WTC11 (cell line): Measurements from ENCODE around the gene FKBP1A. TPM values are rescaled to one million over a fixed set of nuclear protein-coding genes. Genes with fewer than 3 reads are reported as not detected.
A peak's percentile ranks its signal among the peaks of the same experiment; 100 is the strongest.

Source experiments
- ATAC-seq: fragments of 200-7000 bp; cut with Tn5 transposase; 2 replicates; pipeline ENCODE4 v1.10.0; 2021; ENCODE audit warnings: mild to moderate bottlenecking, moderate library complexity
- Bru-seq: library from RNA; stranded (reverse); fragments of 400-500 nt; gene quantifications from one replicate; lab custom pipeline; 2021; lab: Mats Ljungman, UMichigan
- CTCF ChIA-PET: fragments of 300-600 bp; sonication (Branson Sonifier 250); formaldehyde crosslinking; loops from one replicate; lab custom pipeline; 2021; ENCODE audit warnings: antibody characterized with exemption; lab: Charles Lee
- POLR2A ChIA-PET: fragments of 350-600 bp; sonication (Branson Sonifier 250); formaldehyde crosslinking; loops from one replicate; lab custom pipeline; 2021; ENCODE audit warnings: antibody characterized with exemption; lab: Charles Lee
- DNase-seq: peaks from one replicate; pipeline ENCODE4 v3.0.0; 2021; ENCODE audit warnings: low spot score
- H3K27ac Mint-ChIP-seq: 2 replicates; pipeline ENCODE4 v1.8.0; 2021; ENCODE audit warnings: mixed read lengths
- H3K27me3 Mint-ChIP-seq: 2 replicates; pipeline ENCODE4 v1.8.0; 2021; ENCODE audit warnings: low read depth, mild to moderate bottlenecking, moderate library complexity, mixed read lengths
- H3K36me3 Mint-ChIP-seq: 2 replicates; pipeline ENCODE4 v1.8.0; 2021; ENCODE audit warnings: mixed read lengths
- H3K4me1 Mint-ChIP-seq: 2 replicates; pipeline ENCODE4 v1.8.0; 2022; ENCODE audit warnings: mixed read lengths
- H3K4me3 Mint-ChIP-seq: 2 replicates; pipeline ENCODE4 v1.8.0; 2021; ENCODE audit warnings: mild to moderate bottlenecking, moderate library complexity, mixed read lengths
- H3K9me3 Mint-ChIP-seq: 2 replicates; pipeline ENCODE4 v1.8.0; 2021; ENCODE audit warnings: mixed read lengths
- AFF4 ChIP-seq: sonication (generic); formaldehyde crosslinking; IDR thresholded peaks from 2 replicates; pipeline ENCODE4 v1.8.1; 2023; ENCODE audit warnings: mild to moderate bottlenecking, missing genetic modification reagents, borderline replicate concordance
- CBFB ChIP-seq: sonication (generic); formaldehyde crosslinking; IDR thresholded peaks from 2 replicates; pipeline ENCODE4 v1.8.1; 2022; ENCODE audit warnings: mild to moderate bottlenecking, low read depth, missing genetic modification reagents
- CREM ChIP-seq: sonication (generic); formaldehyde crosslinking; IDR thresholded peaks from 2 replicates; pipeline ENCODE4 v1.8.1; 2022; ENCODE audit warnings: mild to moderate bottlenecking, missing genetic modification reagents, moderate library complexity
- CTCF ChIP-seq: fragments of 200-600 bp; IDR thresholded peaks from 2 replicates; pipeline ENCODE4 v1.8.0; 2022; ENCODE audit warnings: antibody characterized with exemption
- E2F5 ChIP-seq: sonication (generic); formaldehyde crosslinking; IDR thresholded peaks from 2 replicates; pipeline ENCODE4 v1.8.1; 2022; ENCODE audit warnings: mild to moderate bottlenecking, moderate library complexity, missing genetic modification reagents
- EMX1 ChIP-seq: fragments of 250-450 bp; sonication (Bioruptor Pico); IDR thresholded peaks from 2 replicates; pipeline ENCODE4 v1.8.0; 2021; ENCODE audit warnings: mild to moderate bottlenecking
- ETV6 ChIP-seq: sonication (generic); formaldehyde crosslinking; IDR thresholded peaks from 2 replicates; pipeline ENCODE4 v1.8.1; 2022; ENCODE audit warnings: mild to moderate bottlenecking, missing genetic modification reagents
- FOXK1 ChIP-seq: sonication (generic); formaldehyde crosslinking; IDR thresholded peaks from 2 replicates; pipeline ENCODE4 v1.8.0; 2022; ENCODE audit warnings: mild to moderate bottlenecking, moderate library complexity, missing genetic modification reagents
- FOXP4 ChIP-seq: sonication (generic); formaldehyde crosslinking; IDR thresholded peaks from 2 replicates; pipeline ENCODE4 v1.8.0; 2022; ENCODE audit warnings: mild to moderate bottlenecking, missing genetic modification reagents
- GABPB1 ChIP-seq: sonication (generic); formaldehyde crosslinking; IDR thresholded peaks from 2 replicates; pipeline ENCODE4 v1.8.1; 2023; ENCODE audit warnings: mild to moderate bottlenecking, missing genetic modification reagents
- HMGXB4 ChIP-seq: sonication (generic); formaldehyde crosslinking; IDR thresholded peaks from 2 replicates; pipeline ENCODE4 v1.8.1; 2023; ENCODE audit warnings: mild to moderate bottlenecking, moderate library complexity, missing genetic modification reagents
- JUN ChIP-seq: sonication (generic); formaldehyde crosslinking; IDR thresholded peaks from 2 replicates; pipeline ENCODE4 v1.8.0; 2023; ENCODE audit warnings: mild to moderate bottlenecking, missing genetic modification reagents
- MAX ChIP-seq: sonication (generic); formaldehyde crosslinking; IDR thresholded peaks from 2 replicates; pipeline ENCODE4 v1.8.0; 2022; ENCODE audit warnings: mild to moderate bottlenecking, missing genetic modification reagents
- SP1 ChIP-seq: sonication (generic); formaldehyde crosslinking; conservative IDR thresholded peaks from 2 replicates; pipeline ENCODE4 v1.8.1; 2022; ENCODE audit warnings: missing genetic modification reagents
- ZNF219 ChIP-seq: sonication (generic); formaldehyde crosslinking; IDR thresholded peaks from 2 replicates; pipeline ENCODE4 v1.8.0; 2023; ENCODE audit warnings: missing genetic modification reagents, mild to moderate bottlenecking, borderline replicate concordance
- long read RNA-seq, 3 experiments: library from RNA in 1 of 3; library from capped mRNA in 1 of 3; library from polyadenylated mRNA in 1 of 3; unstranded in 2 of 3; stranded (forward) in 1 of 3; transcript quantifications; one replicate each; pipeline ENCODE4 v2.0.0, GENCODE V29; 2021
- total RNA-seq: library from RNA; stranded (reverse); gene quantifications from 3 replicates; pipeline ENCODE4 v1.2.3, GENCODE V29; 2021

FKBP1A gene
- total RNA-seq (197 to 218 TPM (median 201 TPM) in 3 replicates), Bru-seq, nascent RNA (percentile 96 among the genes with signal in this experiment)
- long read RNA-seq, experiment 1, transcript FKBP1A-202 (4 exons, 747 nt), result minor isoform, 34 of 1,028 reads
- long read RNA-seq, experiment 1, transcript FKBP1A-211 (4 exons, 1,518 nt), result minor isoform, 13 of 1,028 reads
- long read RNA-seq, experiment 1, transcript FKBP1A-203 (4 exons, 976 nt), result minor isoform, 33 of 1,028 reads
- long read RNA-seq, experiment 1, transcript FKBP1A-204 (5 exons, 1,622 nt), result major isoform, 892 of 1,028 reads
- long read RNA-seq, experiment 1, partial matches to known transcripts, result 16 of 1,028 reads
- long read RNA-seq, experiment 1, other reads (novel, unspliced or antisense), result 31 of 1,028 reads
- long read RNA-seq, experiment 2, transcript FKBP1A-203 (4 exons, 976 nt), result minor isoform, 8 of 364 reads
- long read RNA-seq, experiment 2, transcript FKBP1A-202 (4 exons, 747 nt), result minor isoform, 10 of 364 reads
- long read RNA-seq, experiment 2, transcript FKBP1A-204 (5 exons, 1,622 nt), result major isoform, 218 of 364 reads
- long read RNA-seq, experiment 2, partial matches to known transcripts, result 111 of 364 reads
- long read RNA-seq, experiment 2, other reads (novel, unspliced or antisense), result 11 of 364 reads
- long read RNA-seq, experiment 3, transcript FKBP1A-202 (4 exons, 747 nt), result minor isoform, 6 of 154 reads
- long read RNA-seq, experiment 3, transcript FKBP1A-203 (4 exons, 976 nt), result minor isoform, 11 of 154 reads
- long read RNA-seq, experiment 3, transcript FKBP1A-204 (5 exons, 1,622 nt), result major isoform, 84 of 154 reads
- long read RNA-seq, experiment 3, partial matches to known transcripts, result 0 of 154 reads
- long read RNA-seq, experiment 3, other reads (novel, unspliced or antisense), result 51 of 154 reads

GRCh38 chr20:1392693-1393506 is at the start of gene FKBP1A:
FKBP1A (minus strand) TSS chr20:1393054; CDS start chr20:1392998, 56 bp downstream.
- H3K36me3 Mint-ChIP-seq, result no peaks in the 10 kb centered on the region
- H3K4me3 Mint-ChIP-seq, result peak within 1 kb of the TSS; percentile 89
- ChIA-PET POLR2A (interaction anchor here (0.9 to 1.4 kb wide), 3 partner anchors 10 to 31 kb away, joined by 3 to 8 read pairs (median 4); no protein-coding TSS in a partner anchor), CTCF (interaction anchor here (1.1 to 1.9 kb wide), 5 partner anchors 44 to 207 kb away, joined by 3 to 10 read pairs (median 5); no protein-coding TSS in a partner anchor)
- peak; percentile 74 for DNase-seq
- peak within 1 kb of the TSS; percentile 83 for H3K27ac Mint-ChIP-seq
- H3K9me3 Mint-ChIP-seq, result peaks cover 8% of the 10 kb centered on the region; the same call in 1 of the 2 replicates
- ATAC-seq, result peak; percentile 80
- H3K4me1 Mint-ChIP-seq, result peaks cover 47% of the 10 kb centered on the region
- peaks cover 41% of the 10 kb centered on the region for H3K27me3 Mint-ChIP-seq
- TF ChIP-seq HMGXB4 (CRISPR knock-in tag), result peak; percentile 49; the same call in 1 of the 2 replicates
- TF ChIP-seq SP1 (CRISPR knock-in tag), result 0 out of 2 replicates have a peak, but pooled peaks have one; percentile 31
- TF ChIP-seq ZNF219, result no peak
- 0 out of 2 replicates have a peak, but pooled peaks have one; percentile 24 for TF ChIP-seq CREM (CRISPR knock-in tag)
- TF ChIP-seq FOXK1 (CRISPR knock-in tag), result peak; percentile 28; the same call in 1 of the 2 replicates
- peak; percentile 31; the same call in 1 of the 2 replicates for TF ChIP-seq GABPB1 (CRISPR knock-in tag)
- TF ChIP-seq CBFB (CRISPR knock-in tag), result 0 out of 2 replicates have a peak, but pooled peaks have one; percentile 37
- no peak for TF ChIP-seq EMX1 (CRISPR knock-in tag)
- peak; percentile 22; the same call in 1 of the 2 replicates for TF ChIP-seq MAX (CRISPR knock-in tag)
- TF ChIP-seq JUN, result 0 out of 2 replicates have a peak, but pooled peaks have one; percentile 28
- no peak for TF ChIP-seq AFF4 (CRISPR knock-in tag)
- TF ChIP-seq ETV6, result peak; percentile 91
- peak; percentile 82; the same call in 1 of the 2 replicates for TF ChIP-seq FOXP4 (CRISPR knock-in tag)
- TF ChIP-seq E2F5 (CRISPR knock-in tag), result no peak
- no peak for TF ChIP-seq CTCF
